Loucy (cell line): ENCODE results near the gene COG1.
"Not testable (repeated sequence)": the region's sequence is repeated elsewhere in the genome, so short reads cannot be mapped to it uniquely, and the experiment has no call there.

Experiments
- H2AFZ ChIP-seq: fragments of 200-600 bp; sonication (generic); 2 replicates; pipeline ENCODE4 v1.6.0; 2016; ENCODE audit warnings: antibody characterized with exemption, mild to moderate bottlenecking, low read length, moderate library complexity
- H3F3A ChIP-seq: fragments of 200-600 bp; 2 replicates; pipeline ENCODE4 v1.6.0; 2016; ENCODE audit warnings: antibody characterized with exemption, low read depth, mild to moderate bottlenecking
- H3K27me3 ChIP-seq: fragments of 200-600 bp; sonication (generic); 2 replicates; pipeline ENCODE4 v1.6.1; 2014; ENCODE audit warnings: low read length, mild to moderate bottlenecking; ENCODE audit not compliant: insufficient read depth, poor library complexity, severe bottlenecking
- H3K36me3 ChIP-seq: fragments of 200-600 bp; sonication (generic); 2 replicates; pipeline ENCODE4 v1.6.1; 2016; ENCODE audit warnings: low read length; ENCODE audit not compliant: insufficient read depth
- H3K4me1 ChIP-seq: fragments of 200-600 bp; sonication (generic); 2 replicates; pipeline ENCODE4 v1.5.1; 2014; ENCODE audit warnings: low read length, mild to moderate bottlenecking; ENCODE audit not compliant: insufficient read depth, poor library complexity, severe bottlenecking
- H3K4me2 ChIP-seq: fragments of 200-600 bp; sonication (generic); 2 replicates; pipeline ENCODE4 v1.6.0; 2014; ENCODE audit warnings: antibody characterized with exemption, low read length, low read depth, mild to moderate bottlenecking; ENCODE audit not compliant: poor library complexity, severe bottlenecking
- H3K4me3 ChIP-seq: fragments of 200-600 bp; sonication (generic); 2 replicates; pipeline ENCODE4 v1.5.1; 2014; ENCODE audit warnings: low read length, mild to moderate bottlenecking, mixed read lengths; ENCODE audit not compliant: poor library complexity, severe bottlenecking
- H3K79me2 ChIP-seq: fragments of 200-600 bp; sonication (generic); 2 replicates; pipeline ENCODE4 v1.6.1; 2014; ENCODE audit warnings: low read length; ENCODE audit not compliant: insufficient read depth
- H3K9ac ChIP-seq: fragments of 200-600 bp; sonication (generic); 2 replicates; pipeline ENCODE4 v1.6.0; 2014; ENCODE audit warnings: mild to moderate bottlenecking, low read depth, low read length, moderate library complexity; ENCODE audit not compliant: poor library complexity, severe bottlenecking
- H3K9me2 ChIP-seq: fragments of 200-600 bp; sonication (generic); replicated peaks from 2 replicates; pipeline ENCODE4 v1.6.1; 2016; ENCODE audit warnings: low read depth, low read length, mixed read lengths
- H3K9me3 ChIP-seq: fragments of 200-600 bp; sonication (generic); 2 replicates; pipeline ENCODE4 v1.6.1; 2014; ENCODE audit warnings: mild to moderate bottlenecking, antibody characterized with exemption, low read length, low read depth; ENCODE audit not compliant: insufficient read depth
- H4K20me1 ChIP-seq: fragments of 200-600 bp; sonication (generic); 2 replicates; pipeline ENCODE4 v1.6.0; 2014; ENCODE audit warnings: antibody characterized with exemption, low read length, mild to moderate bottlenecking; ENCODE audit not compliant: insufficient read depth, poor library complexity, severe bottlenecking
- CTCF ChIP-seq: fragments of 200-600 bp; sonication (generic); conservative IDR thresholded peaks from 2 replicates; pipeline ENCODE4 v1.5.1; 2014; ENCODE audit warnings: mild to moderate bottlenecking, antibody characterized with exemption, low read length
- EZH2phosphoT487 ChIP-seq: fragments of 200-600 bp; IDR thresholded peaks from 2 replicates; pipeline ENCODE4 v1.6.1; 2018; ENCODE audit warnings: antibody characterized with exemption, mild to moderate bottlenecking, moderate library complexity, borderline replicate concordance

COG1 gene, protein sequence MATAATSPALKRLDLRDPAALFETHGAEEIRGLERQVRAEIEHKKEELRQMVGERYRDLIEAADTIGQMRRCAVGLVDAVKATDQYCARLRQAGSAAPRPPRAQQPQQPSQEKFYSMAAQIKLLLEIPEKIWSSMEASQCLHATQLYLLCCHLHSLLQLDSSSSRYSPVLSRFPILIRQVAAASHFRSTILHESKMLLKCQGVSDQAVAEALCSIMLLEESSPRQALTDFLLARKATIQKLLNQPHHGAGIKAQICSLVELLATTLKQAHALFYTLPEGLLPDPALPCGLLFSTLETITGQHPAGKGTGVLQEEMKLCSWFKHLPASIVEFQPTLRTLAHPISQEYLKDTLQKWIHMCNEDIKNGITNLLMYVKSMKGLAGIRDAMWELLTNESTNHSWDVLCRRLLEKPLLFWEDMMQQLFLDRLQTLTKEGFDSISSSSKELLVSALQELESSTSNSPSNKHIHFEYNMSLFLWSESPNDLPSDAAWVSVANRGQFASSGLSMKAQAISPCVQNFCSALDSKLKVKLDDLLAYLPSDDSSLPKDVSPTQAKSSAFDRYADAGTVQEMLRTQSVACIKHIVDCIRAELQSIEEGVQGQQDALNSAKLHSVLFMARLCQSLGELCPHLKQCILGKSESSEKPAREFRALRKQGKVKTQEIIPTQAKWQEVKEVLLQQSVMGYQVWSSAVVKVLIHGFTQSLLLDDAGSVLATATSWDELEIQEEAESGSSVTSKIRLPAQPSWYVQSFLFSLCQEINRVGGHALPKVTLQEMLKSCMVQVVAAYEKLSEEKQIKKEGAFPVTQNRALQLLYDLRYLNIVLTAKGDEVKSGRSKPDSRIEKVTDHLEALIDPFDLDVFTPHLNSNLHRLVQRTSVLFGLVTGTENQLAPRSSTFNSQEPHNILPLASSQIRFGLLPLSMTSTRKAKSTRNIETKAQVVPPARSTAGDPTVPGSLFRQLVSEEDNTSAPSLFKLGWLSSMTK

DNA sequence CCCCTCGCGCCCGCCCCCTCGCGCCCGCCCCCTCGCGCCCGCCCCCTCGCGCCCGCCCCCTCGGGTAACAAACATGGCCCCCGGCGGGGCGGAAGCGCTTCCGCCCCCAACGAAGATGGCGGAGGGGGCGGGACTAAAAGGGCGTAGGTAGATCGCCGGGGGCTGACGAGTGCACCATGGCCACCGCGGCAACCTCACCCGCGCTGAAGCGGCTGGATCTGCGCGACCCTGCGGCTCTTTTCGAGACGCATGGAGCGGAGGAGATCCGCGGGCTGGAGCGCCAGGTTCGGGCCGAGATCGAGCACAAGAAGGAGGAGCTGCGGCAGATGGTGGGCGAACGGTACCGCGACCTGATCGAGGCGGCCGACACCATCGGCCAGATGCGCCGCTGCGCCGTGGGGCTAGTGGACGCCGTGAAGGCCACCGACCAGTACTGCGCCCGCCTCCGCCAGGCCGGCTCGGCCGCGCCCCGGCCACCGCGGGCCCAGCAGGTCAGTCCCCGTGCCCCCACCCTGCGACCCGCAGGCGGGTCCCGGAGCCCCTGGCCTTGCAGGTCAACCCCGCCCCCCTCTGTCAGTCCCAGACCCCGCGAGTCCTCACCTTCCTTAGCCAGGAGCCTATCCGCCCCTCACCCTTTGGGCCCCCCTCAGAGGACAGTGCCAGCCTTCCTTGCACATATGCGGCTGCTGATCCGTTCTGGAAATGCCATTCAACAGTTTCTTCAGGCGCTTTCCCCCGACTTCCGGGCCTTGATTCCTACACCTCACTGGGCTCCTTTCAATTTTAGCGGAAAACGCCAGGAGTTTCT, at the start of gene COG1:
Gene COG1 (plus strand): TSS at position 162 of the 808 bp plus-strand sequence. CDS start 15 bp downstream, at position 177.
- Histone ChIP-seq H3K9ac (peak within 1 kb of the TSS; percentile 94), H3K79me2 (peaks cover 48% of the 10 kb centered on the region), H3K4me1 (peaks cover 20% of the 10 kb centered on the region), H3K36me3 (peaks cover 17% of the 10 kb centered on the region; the same call in 1 of the 2 replicates), H3K9me2 (no peaks in the 10 kb centered on the region), H3K4me3 (peak within 1 kb of the TSS; percentile 89), H3K4me2 (peak within 1 kb of the TSS; percentile 97), H2AFZ (peak within 1 kb of the TSS; percentile 93), H4K20me1 (peaks cover 5% of the 10 kb centered on the region), H3F3A (no peaks in the 10 kb centered on the region), H3K9me3 (no peaks in the 10 kb centered on the region), H3K27me3 (no peaks in the 10 kb centered on the region)
- no peak for TF ChIP-seq CTCF
- TF ChIP-seq EZH2phosphoT487, result no peak

DNA sequence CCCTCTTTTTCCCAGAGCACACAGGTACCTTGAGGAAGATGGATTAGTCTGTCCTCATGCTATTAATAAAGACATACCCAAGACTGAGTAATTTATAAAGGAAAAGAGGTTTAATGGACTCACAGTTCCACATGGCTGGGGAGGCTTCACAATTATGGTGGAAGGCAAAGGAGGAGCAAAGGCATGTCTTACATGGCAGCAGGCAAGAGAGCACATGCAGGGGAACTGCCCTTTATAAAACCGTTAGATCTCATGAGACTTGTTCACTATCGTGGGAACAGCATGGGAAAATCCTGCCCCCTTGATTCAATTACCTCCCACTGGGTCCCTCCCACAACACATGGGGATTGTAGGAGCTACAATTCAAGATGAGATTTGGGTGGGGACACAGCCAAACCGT, 48.6 kb upstream of the COG1 start:
- not testable (repeated sequence) for H3F3A ChIP-seq, H2AFZ ChIP-seq, H3K4me3 ChIP-seq, H4K20me1 ChIP-seq, H3K79me2 ChIP-seq, H3K36me3 ChIP-seq, H3K4me2 ChIP-seq, H3K27me3 ChIP-seq, H3K9me2 ChIP-seq, H3K9ac ChIP-seq
- peaks cover 21% of the 10 kb centered on the region; the same call in 1 of the 2 replicates for H3K9me3 ChIP-seq
- H3K4me1 ChIP-seq, result peaks cover 11% of the 10 kb centered on the region

GRCh38 chr17:73145641-73146040, 47.2 kb upstream of the COG1 start:
- H3K79me2 ChIP-seq, result no peaks in the 10 kb centered on the region
- no peak for TF ChIP-seq CTCF
- no peak for TF ChIP-seq EZH2phosphoT487

DNA sequence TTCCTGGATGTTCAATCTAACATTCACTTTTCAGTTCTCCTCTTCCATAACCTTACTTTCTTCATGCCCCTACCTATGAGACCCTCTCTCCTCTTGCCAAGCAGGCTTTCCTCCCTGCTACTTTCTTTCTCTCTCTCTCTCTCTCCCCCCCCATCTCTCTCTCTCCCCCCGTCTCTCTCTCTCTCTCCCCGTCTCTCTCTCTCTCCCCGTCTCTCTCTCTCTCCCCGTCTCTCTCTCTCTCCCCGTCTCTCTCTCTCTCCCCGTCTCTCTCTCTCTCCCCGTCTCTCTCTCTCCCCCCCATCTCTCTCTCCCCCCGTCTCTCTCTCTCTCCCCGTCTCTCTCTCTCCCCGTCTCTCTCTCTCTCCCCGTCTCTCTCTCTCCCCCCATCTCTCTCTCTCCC, 45.1 kb upstream of the COG1 start:
- not testable (repeated sequence) for H3K9me2 ChIP-seq, H3K4me3 ChIP-seq

More at GRCh38 chr17:73145641-73146040, 47.2 kb upstream of the COG1 start:
- Histone ChIP-seq H3K9me2 (no peaks in the 10 kb centered on the region), H3K9ac (no peak overlapping the region), H3K4me3 (no peak overlapping the region), H4K20me1 (no peaks in the 10 kb centered on the region), H2AFZ (no peak overlapping the region), H3F3A (no peaks in the 10 kb centered on the region), H3K36me3 (no peaks in the 10 kb centered on the region), H3K27me3 (no peaks in the 10 kb centered on the region), H3K4me1 (peaks cover 11% of the 10 kb centered on the region), H3K4me2 (no peak overlapping the region), H3K9me3 (peaks cover 21% of the 10 kb centered on the region; the same call in 1 of the 2 replicates)

More for the DNA sequence above, 45.1 kb upstream of the COG1 start:
- peaks cover 12% of the 10 kb centered on the region for H3K4me1 ChIP-seq
- peaks cover 21% of the 10 kb centered on the region; the same call in 1 of the 2 replicates for H3K9me3 ChIP-seq
- H2AFZ ChIP-seq, H3K36me3 ChIP-seq, H3K27me3 ChIP-seq, H4K20me1 ChIP-seq, H3F3A ChIP-seq, H3K4me2 ChIP-seq, H3K9ac ChIP-seq, H3K79me2 ChIP-seq: not testable (repeated sequence)
